Stomach (tissue), 4 donors: ENCODE results near the gene TMEM221.

Experiments used
- CTCF ChIP-seq, 7 experiments: fragments of 450-650 bp in 4 of 7; fragments of 200-600 bp in 3 of 7; sonication (generic) in 3 of 7; IDR thresholded peaks; one replicate each; pipeline ENCODE4 v1.5.1; 2016 to 2019; ENCODE audit warnings: antibody characterized with exemption in 7 of 7, control low read depth in 2 of 7, mild to moderate bottlenecking in 1 of 7
- POLR2AphosphoS5 ChIP-seq, 3 donors: sonication (generic); formaldehyde crosslinking; IDR thresholded peaks; one replicate each; pipeline ENCODE4 v1.6.1; 2016; ENCODE audit warnings: antibody characterized with exemption in 3 of 3

DNA sequence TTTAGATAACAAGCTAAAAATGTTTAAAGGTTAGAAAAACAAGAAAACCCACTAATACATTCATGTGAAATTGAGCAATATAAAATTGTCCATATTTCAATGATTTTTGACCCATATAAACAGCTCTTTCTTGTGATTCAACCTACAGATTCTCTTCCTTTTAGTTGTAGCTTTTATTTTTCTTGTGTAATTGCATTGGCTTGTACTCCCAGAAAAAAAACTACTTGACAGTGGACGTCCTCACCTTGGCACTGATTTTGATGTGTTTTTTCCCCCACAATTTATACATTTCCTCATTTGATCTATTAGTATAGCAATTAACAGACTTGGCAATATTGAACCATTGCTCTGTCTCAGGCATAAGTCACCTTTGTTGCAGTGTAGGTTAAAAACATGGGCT lies 59.2 kb downstream of the TMEM221 start:
- no peak for TF ChIP-seq POLR2AphosphoS5 (IDR thresholded peaks at IDR 0.05)
- TF ChIP-seq CTCF (IDR thresholded peaks at IDR 0.05): no peak
